OCI-LY1 (cell line): ENCODE data around the gene IQGAP3.
A peak's percentile ranks its signal among the peaks of the same experiment; 100 is the strongest.

Source experiments
- H2AFZ ChIP-seq: fragments of 200-600 bp; sonication (generic), shearing (Covaris generic); 2 replicates; pipeline ENCODE4 v1.6.0; 2014; ENCODE audit warnings: antibody characterized with exemption, mild to moderate bottlenecking, low read length
- H3F3A ChIP-seq: fragments of 200-600 bp; sonication (generic), shearing (Covaris generic); 2 replicates; pipeline ENCODE4 v1.6.0; 2014; ENCODE audit warnings: mild to moderate bottlenecking, antibody characterized with exemption, low read length, moderate library complexity; ENCODE audit not compliant: insufficient read depth
- H3K27ac ChIP-seq: fragments of 200-600 bp; sonication (generic); 2 replicates; pipeline ENCODE4 v1.5.1; 2014; ENCODE audit warnings: low read length, mixed run types, mild to moderate bottlenecking, low read depth; ENCODE audit not compliant: poor library complexity, severe bottlenecking
- H3K27me3 ChIP-seq: fragments of 200-600 bp; sonication (generic); 2 replicates; pipeline ENCODE4 v1.6.0; 2014; ENCODE audit warnings: antibody characterized with exemption, mild to moderate bottlenecking, low read length, moderate library complexity; ENCODE audit not compliant: insufficient read depth
- H3K36me3 ChIP-seq: fragments of 200-600 bp; sonication (generic); 2 replicates; pipeline ENCODE4 v1.6.1; 2014; ENCODE audit warnings: mild to moderate bottlenecking, antibody characterized with exemption, low read length, moderate library complexity, mixed read lengths; ENCODE audit not compliant: insufficient read depth
- H3K4me1 ChIP-seq: fragments of 200-600 bp; sonication (generic); 2 replicates; pipeline ENCODE4 v1.5.1; 2014; ENCODE audit warnings: mild to moderate bottlenecking, low read length, moderate library complexity; ENCODE audit not compliant: insufficient read depth, severe bottlenecking
- H3K4me2 ChIP-seq: fragments of 200-600 bp; sonication (generic), shearing (Covaris generic); 2 replicates; pipeline ENCODE4 v1.6.1; 2014; ENCODE audit warnings: low read length
- H3K4me3 ChIP-seq: fragments of 200-600 bp; sonication (generic); 2 replicates; pipeline ENCODE4 v1.5.1; 2014; ENCODE audit warnings: low read length, low read depth, mild to moderate bottlenecking, mixed read lengths; ENCODE audit not compliant: poor library complexity, severe bottlenecking
- H3K79me2 ChIP-seq: fragments of 200-600 bp; shearing (Covaris generic); 2 replicates; pipeline ENCODE4 v1.6.1; 2016; ENCODE audit warnings: mixed run types, low read length, mixed read lengths; ENCODE audit not compliant: insufficient read depth
- H3K9ac ChIP-seq: fragments of 200-600 bp; sonication (generic), shearing (Covaris generic); 2 replicates; pipeline ENCODE4 v1.6.1; 2014; ENCODE audit warnings: mild to moderate bottlenecking, low read length, mixed read lengths
- H3K9me2 ChIP-seq: fragments of 200-600 bp; sonication (generic), shearing (Covaris generic); 2 replicates; pipeline ENCODE4 v1.6.1; 2014; ENCODE audit warnings: low read depth, mild to moderate bottlenecking, low read length, mixed read lengths
- H3K9me3 ChIP-seq: fragments of 200-600 bp; shearing (Covaris generic); 2 replicates; pipeline ENCODE4 v1.6.1; 2014; ENCODE audit warnings: low read length, mixed read lengths
- H4K20me1 ChIP-seq: fragments of 200-600 bp; sonication (generic), shearing (Covaris generic); 2 replicates; pipeline ENCODE4 v1.6.0; 2016; ENCODE audit warnings: mild to moderate bottlenecking, low read length; ENCODE audit not compliant: insufficient read depth
- CTCF ChIP-seq: fragments of 200-600 bp; sonication (generic), shearing (Covaris generic); IDR thresholded peaks from 2 replicates; pipeline ENCODE4 v1.5.1; 2017; ENCODE audit warnings: mild to moderate bottlenecking, antibody characterized with exemption, low read length, moderate library complexity, mixed read lengths
- EZH2 ChIP-seq: fragments of 200-600 bp; sonication (generic), shearing (Covaris generic); IDR thresholded peaks from 2 replicates; pipeline ENCODE4 v1.8.0; 2017; ENCODE audit warnings: borderline replicate concordance, mixed run types, mild to moderate bottlenecking, antibody characterized with exemption, low read length, moderate library complexity, mixed read lengths

The IQGAP3 gene

DNA sequence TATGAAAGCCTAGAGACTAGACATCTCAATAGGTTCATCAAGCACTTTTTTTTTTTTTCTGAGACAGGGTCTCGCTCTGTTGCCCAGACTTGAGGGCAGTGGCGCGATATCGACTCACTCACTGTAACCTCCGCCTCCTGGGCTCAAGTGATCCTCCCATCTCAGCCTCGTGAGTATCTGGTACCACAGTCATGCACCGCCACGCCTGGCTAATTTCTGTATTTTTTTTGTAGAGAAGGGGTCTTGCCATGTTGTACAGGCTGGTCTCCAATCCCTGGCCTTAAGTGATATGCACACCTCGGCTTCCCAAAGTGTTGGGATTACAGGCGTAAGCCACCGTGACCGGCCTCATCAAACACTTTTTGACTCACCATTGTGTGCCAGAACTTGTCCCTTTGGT lies 29.5 kb upstream of the IQGAP3 start:
- H3F3A ChIP-seq, result no peaks in the 10 kb centered on the region
- peak overlapping the region; percentile 72 for H3K27ac ChIP-seq
- H2AFZ ChIP-seq, result no peak overlapping the region; the same call in 1 of the 2 replicates
- no peaks in the 10 kb centered on the region for H3K27me3 ChIP-seq
- H3K4me1 ChIP-seq, result peaks cover 27% of the 10 kb centered on the region
- H3K9me2 ChIP-seq, result no peaks in the 10 kb centered on the region
- no peaks in the 10 kb centered on the region for H4K20me1 ChIP-seq
- H3K9ac ChIP-seq, result peak overlapping the region; percentile 83
- peaks cover 26% of the 10 kb centered on the region for H3K36me3 ChIP-seq
- H3K4me3 ChIP-seq, result peak overlapping the region; percentile 73
- H3K79me2 ChIP-seq, result no peaks in the 10 kb centered on the region
- no peaks in the 10 kb centered on the region for H3K9me3 ChIP-seq
- peak overlapping the region; percentile 93 for H3K4me2 ChIP-seq
- TF ChIP-seq CTCF (no peak), EZH2 (no peak)

GRCh38 chr1:156601122-156601830 lies 28.9 kb upstream of the IQGAP3 start, which contains the start of gene GPATCH4:
TSS of gene GPATCH4 (minus strand) at chr1:156601479.
- Histone ChIP-seq H3K4me2 (peak within 1 kb of the TSS; percentile 93), H3K79me2 (no peaks in the 10 kb centered on the region)

DNA sequence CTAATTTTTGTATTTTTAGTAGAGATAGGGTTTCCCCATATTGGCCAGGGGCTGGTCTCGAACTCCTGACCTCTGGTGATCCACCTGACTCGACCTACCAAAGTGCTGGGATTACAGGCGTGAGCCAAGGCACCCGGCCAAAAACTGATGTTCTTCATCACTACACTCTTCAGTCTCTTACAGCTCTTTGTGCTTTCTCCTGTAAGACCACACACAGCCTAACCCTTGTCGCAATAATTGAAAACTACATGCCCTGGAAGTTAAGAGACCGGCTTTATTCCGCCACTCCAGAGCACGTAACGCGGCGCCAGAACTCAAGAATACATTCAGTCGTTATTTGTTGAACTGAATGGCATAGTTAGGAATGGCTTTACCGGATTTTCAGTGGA lies 28.4 kb upstream of the IQGAP3 start:
- Histone ChIP-seq H3K79me2 (no peaks in the 10 kb centered on the region), H4K20me1 (no peaks in the 10 kb centered on the region), H3K9me2 (no peaks in the 10 kb centered on the region), H3K27ac (peak overlapping the region; percentile 72), H3K9ac (peak overlapping the region; percentile 83), H3K4me2 (peak overlapping the region; percentile 93), H3F3A (no peaks in the 10 kb centered on the region), H2AFZ (no peak overlapping the region), H3K36me3 (peaks cover 38% of the 10 kb centered on the region), H3K4me1 (peaks cover 27% of the 10 kb centered on the region), H3K27me3 (no peaks in the 10 kb centered on the region), H3K4me3 (peak overlapping the region; percentile 73), H3K9me3 (no peaks in the 10 kb centered on the region)
- TF ChIP-seq CTCF (no peak), EZH2 (no peak)

More at GRCh38 chr1:156601122-156601830, 28.9 kb upstream of the IQGAP3 start, which contains the start of gene GPATCH4:
- Histone ChIP-seq H3F3A (no peaks in the 10 kb centered on the region), H4K20me1 (no peaks in the 10 kb centered on the region), H3K9ac (peak within 1 kb of the TSS; percentile 83), H3K4me3 (peak within 1 kb of the TSS; percentile 73), H3K27ac (peak within 1 kb of the TSS; percentile 72), H3K9me2 (no peaks in the 10 kb centered on the region), H3K4me1 (peaks cover 27% of the 10 kb centered on the region), H3K36me3 (peaks cover 32% of the 10 kb centered on the region), H3K27me3 (no peaks in the 10 kb centered on the region), H3K9me3 (no peaks in the 10 kb centered on the region), H2AFZ (peak within 1 kb of the TSS; percentile 83)
- TF ChIP-seq CTCF, result no peak
- no peak for TF ChIP-seq EZH2
